Neural cell (in vitro differentiated cells): ENCODE results near the gene RACK1. TPM values are rescaled to one million over a fixed set of nuclear protein-coding genes. Genes with fewer than 3 reads are reported as not detected.

Experiments
- H2AFZ ChIP-seq: fragments of 200-600, 300-800 bp; sonication (generic), shearing (Covaris generic); 2 replicates; pipeline ENCODE4 v1.6.0; 2014; ENCODE audit warnings: low read depth, mild to moderate bottlenecking, antibody characterized with exemption, low read length, moderate library complexity
- H3F3A ChIP-seq: fragments of 200-600 bp; shearing (Covaris generic); 2 replicates; pipeline ENCODE4 v1.6.1; 2016; ENCODE audit warnings: mild to moderate bottlenecking, moderate library complexity, mixed read lengths, antibody characterized with exemption, low read length; ENCODE audit not compliant: insufficient read depth, poor library complexity, severe bottlenecking
- H3K27ac ChIP-seq: fragments of 200-600, 300-800 bp; sonication (generic), shearing (Covaris generic); 2 replicates; pipeline ENCODE4 v1.5.1; 2014; ENCODE audit warnings: mild to moderate bottlenecking, low read length, moderate library complexity
- H3K27me3 ChIP-seq: fragments of 300-800, 200-600 bp; sonication (generic), shearing (Covaris generic); 2 replicates; pipeline ENCODE4 v1.6.0; 2014; ENCODE audit warnings: mild to moderate bottlenecking, low read depth, low read length, moderate library complexity; ENCODE audit not compliant: insufficient read depth
- H3K36me3 ChIP-seq: fragments of 300-800, 200-600 bp; sonication (generic), shearing (Covaris generic); 2 replicates; pipeline ENCODE4 v1.5.1; 2014; ENCODE audit warnings: mild to moderate bottlenecking, antibody characterized with exemption, low read length, moderate library complexity; ENCODE audit not compliant: insufficient read depth
- H3K4me2 ChIP-seq: fragments of 300-800, 200-600 bp; sonication (generic), shearing (Covaris generic); 2 replicates; pipeline ENCODE4 v1.6.0; 2014; ENCODE audit warnings: mild to moderate bottlenecking, low read length
- H3K4me3 ChIP-seq: fragments of 300-800, 200-600 bp; sonication (generic), shearing (Covaris generic); 2 replicates; pipeline ENCODE4 v1.5.1; 2014; ENCODE audit warnings: mild to moderate bottlenecking, low read length, moderate library complexity
- H3K79me2 ChIP-seq: fragments of 200-600 bp; shearing (Covaris generic); replicated peaks from 2 replicates; pipeline ENCODE4 v1.6.0; 2014; ENCODE audit warnings: mild to moderate bottlenecking, low read length, moderate library complexity; ENCODE audit not compliant: insufficient read depth
- H3K9ac ChIP-seq: fragments of 300-800, 200-600 bp; sonication (generic), shearing (Covaris generic); 2 replicates; pipeline ENCODE4 v1.6.1; 2016; ENCODE audit warnings: mild to moderate bottlenecking, low read length, mixed read lengths
- H3K9me2 ChIP-seq: fragments of 200-600 bp; shearing (Covaris generic); 2 replicates; pipeline ENCODE4 v1.6.1; 2016; ENCODE audit warnings: mild to moderate bottlenecking, low read length, mixed read lengths; ENCODE audit not compliant: insufficient read depth
- H3K9me3 ChIP-seq: fragments of 200-600, 300-800 bp; sonication (generic), shearing (Covaris generic); 2 replicates; pipeline ENCODE4 v1.6.1; 2016; ENCODE audit warnings: mild to moderate bottlenecking, mixed run types, low read length, moderate library complexity, mixed read lengths
- H4K20me1 ChIP-seq: fragments of 200-600 bp; shearing (Covaris generic); 2 replicates; pipeline ENCODE4 v1.6.1; 2016; ENCODE audit warnings: mild to moderate bottlenecking, mixed run types; ENCODE audit not compliant: insufficient read depth
- EP300 ChIP-seq: fragments of 450-650 bp; conservative IDR thresholded peaks from 2 replicates; pipeline ENCODE4 v1.6.1; 2014; ENCODE audit warnings: antibody characterized with exemption, mild to moderate bottlenecking, moderate library complexity; ENCODE audit not compliant: poor library complexity, severe bottlenecking
- EZH2 ChIP-seq: fragments of 200-600, 300-800 bp; shearing (Covaris generic), sonication (generic); IDR thresholded peaks from 2 replicates; pipeline ENCODE4 v1.6.1; 2014; ENCODE audit warnings: antibody characterized with exemption, low read length, borderline replicate concordance, mild to moderate bottlenecking; ENCODE audit not compliant: insufficient read depth, poor library complexity, severe bottlenecking
- MXI1 ChIP-seq: fragments of 450-650 bp; conservative IDR thresholded peaks from 2 replicates; pipeline ENCODE4 v1.6.1; 2014; ENCODE audit warnings: antibody characterized with exemption, mild to moderate bottlenecking; ENCODE audit not compliant: poor library complexity, severe bottlenecking
- POLR2AphosphoS5 ChIP-seq: IDR thresholded peaks from 2 replicates; pipeline ENCODE4 v1.6.1; 2012
- RAD21 ChIP-seq: fragments of 450-650 bp; conservative IDR thresholded peaks from 2 replicates; pipeline ENCODE4 v1.6.1; 2014; ENCODE audit warnings: antibody characterized with exemption, mild to moderate bottlenecking, moderate library complexity
- SMC3 ChIP-seq: fragments of 450-650 bp; conservative IDR thresholded peaks from 2 replicates; pipeline ENCODE4 v1.6.1; 2014; ENCODE audit warnings: antibody characterized with exemption, mild to moderate bottlenecking, moderate library complexity; ENCODE audit not compliant: poor library complexity
- TAF1 ChIP-seq: IDR thresholded peaks from 2 replicates; pipeline ENCODE4 v1.6.1; 2012; ENCODE audit warnings: low read depth
- polyA plus RNA-seq: library from polyadenylated mRNA; depleted of rRNA; stranded (reverse); fragments of >200 nt; gene quantifications from 2 replicates; pipeline ENCODE4 v1.2.3, GENCODE V29; 2014
- TF ChIP-seq, protein P1 (sequence below): IDR thresholded peaks from 2 replicates; pipeline ENCODE4 v1.6.1; 2012; ENCODE audit warnings: borderline replicate concordance
- TF ChIP-seq, protein P2 (sequence below): fragments of 450-650 bp; IDR thresholded peaks from 2 replicates; pipeline ENCODE4 v1.5.1; 2014; ENCODE audit warnings: antibody characterized with exemption, mild to moderate bottlenecking, moderate library complexity; ENCODE audit not compliant: poor library complexity, severe bottlenecking

RACK1 gene
- polyA plus RNA-seq, 1 donor from 2014 or later = 2,178 TPM

DNA sequence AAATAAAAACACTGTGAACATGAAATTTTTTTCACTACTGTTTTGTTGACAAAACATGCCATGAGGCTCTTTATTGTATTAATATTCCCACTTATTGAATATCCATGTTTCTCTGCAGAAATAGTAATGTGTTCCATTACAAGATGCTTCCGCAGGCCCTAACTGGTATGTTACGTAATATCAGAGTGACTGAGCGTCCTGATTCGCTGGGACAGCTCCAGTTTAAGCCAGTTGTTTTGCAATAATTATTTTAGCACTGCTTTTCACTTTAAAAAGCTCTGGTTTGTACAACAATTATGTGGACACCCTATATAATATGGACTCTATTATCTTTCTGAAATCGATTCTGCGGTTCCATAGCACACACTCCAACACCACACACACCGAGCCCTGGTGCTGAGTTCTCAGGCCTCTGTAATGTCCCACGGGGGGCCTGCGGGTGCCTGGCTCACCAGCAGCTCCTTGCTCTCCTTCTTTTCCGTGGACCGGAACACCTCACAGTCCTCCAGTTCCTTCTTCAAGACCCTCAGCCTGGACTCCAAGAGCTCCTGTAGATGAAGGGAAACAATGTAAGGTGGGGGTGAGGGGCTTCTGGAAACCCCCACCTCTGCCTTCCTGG, 40.5 kb downstream of the RACK1 start:
- Histone ChIP-seq H3K79me2 (no peaks in the 10 kb centered on the region), H3F3A (peaks cover 6% of the 10 kb centered on the region), H3K27me3 (peaks cover 57% of the 10 kb centered on the region), H2AFZ (no peak overlapping the region), H3K9ac (no peak overlapping the region), H3K9me3 (no peaks in the 10 kb centered on the region), H3K36me3 (no peaks in the 10 kb centered on the region), H3K4me3 (peak overlapping the region; percentile 77), H3K9me2 (no peaks in the 10 kb centered on the region), H4K20me1 (no peaks in the 10 kb centered on the region), H3K4me2 (no peak overlapping the region), H3K27ac (no peak overlapping the region)
- TF ChIP-seq EZH2 (no peak), POLR2AphosphoS5 (no peak), RAD21 (no peak), TAF1 (no peak)
- TF ChIP-seq, protein P1, sequence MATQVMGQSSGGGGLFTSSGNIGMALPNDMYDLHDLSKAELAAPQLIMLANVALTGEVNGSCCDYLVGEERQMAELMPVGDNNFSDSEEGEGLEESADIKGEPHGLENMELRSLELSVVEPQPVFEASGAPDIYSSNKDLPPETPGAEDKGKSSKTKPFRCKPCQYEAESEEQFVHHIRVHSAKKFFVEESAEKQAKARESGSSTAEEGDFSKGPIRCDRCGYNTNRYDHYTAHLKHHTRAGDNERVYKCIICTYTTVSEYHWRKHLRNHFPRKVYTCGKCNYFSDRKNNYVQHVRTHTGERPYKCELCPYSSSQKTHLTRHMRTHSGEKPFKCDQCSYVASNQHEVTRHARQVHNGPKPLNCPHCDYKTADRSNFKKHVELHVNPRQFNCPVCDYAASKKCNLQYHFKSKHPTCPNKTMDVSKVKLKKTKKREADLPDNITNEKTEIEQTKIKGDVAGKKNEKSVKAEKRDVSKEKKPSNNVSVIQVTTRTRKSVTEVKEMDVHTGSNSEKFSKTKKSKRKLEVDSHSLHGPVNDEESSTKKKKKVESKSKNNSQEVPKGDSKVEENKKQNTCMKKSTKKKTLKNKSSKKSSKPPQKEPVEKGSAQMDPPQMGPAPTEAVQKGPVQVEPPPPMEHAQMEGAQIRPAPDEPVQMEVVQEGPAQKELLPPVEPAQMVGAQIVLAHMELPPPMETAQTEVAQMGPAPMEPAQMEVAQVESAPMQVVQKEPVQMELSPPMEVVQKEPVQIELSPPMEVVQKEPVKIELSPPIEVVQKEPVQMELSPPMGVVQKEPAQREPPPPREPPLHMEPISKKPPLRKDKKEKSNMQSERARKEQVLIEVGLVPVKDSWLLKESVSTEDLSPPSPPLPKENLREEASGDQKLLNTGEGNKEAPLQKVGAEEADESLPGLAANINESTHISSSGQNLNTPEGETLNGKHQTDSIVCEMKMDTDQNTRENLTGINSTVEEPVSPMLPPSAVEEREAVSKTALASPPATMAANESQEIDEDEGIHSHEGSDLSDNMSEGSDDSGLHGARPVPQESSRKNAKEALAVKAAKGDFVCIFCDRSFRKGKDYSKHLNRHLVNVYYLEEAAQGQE = no peak
- TF ChIP-seq, protein P2, sequence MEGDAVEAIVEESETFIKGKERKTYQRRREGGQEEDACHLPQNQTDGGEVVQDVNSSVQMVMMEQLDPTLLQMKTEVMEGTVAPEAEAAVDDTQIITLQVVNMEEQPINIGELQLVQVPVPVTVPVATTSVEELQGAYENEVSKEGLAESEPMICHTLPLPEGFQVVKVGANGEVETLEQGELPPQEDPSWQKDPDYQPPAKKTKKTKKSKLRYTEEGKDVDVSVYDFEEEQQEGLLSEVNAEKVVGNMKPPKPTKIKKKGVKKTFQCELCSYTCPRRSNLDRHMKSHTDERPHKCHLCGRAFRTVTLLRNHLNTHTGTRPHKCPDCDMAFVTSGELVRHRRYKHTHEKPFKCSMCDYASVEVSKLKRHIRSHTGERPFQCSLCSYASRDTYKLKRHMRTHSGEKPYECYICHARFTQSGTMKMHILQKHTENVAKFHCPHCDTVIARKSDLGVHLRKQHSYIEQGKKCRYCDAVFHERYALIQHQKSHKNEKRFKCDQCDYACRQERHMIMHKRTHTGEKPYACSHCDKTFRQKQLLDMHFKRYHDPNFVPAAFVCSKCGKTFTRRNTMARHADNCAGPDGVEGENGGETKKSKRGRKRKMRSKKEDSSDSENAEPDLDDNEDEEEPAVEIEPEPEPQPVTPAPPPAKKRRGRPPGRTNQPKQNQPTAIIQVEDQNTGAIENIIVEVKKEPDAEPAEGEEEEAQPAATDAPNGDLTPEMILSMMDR = no peak

DNA sequence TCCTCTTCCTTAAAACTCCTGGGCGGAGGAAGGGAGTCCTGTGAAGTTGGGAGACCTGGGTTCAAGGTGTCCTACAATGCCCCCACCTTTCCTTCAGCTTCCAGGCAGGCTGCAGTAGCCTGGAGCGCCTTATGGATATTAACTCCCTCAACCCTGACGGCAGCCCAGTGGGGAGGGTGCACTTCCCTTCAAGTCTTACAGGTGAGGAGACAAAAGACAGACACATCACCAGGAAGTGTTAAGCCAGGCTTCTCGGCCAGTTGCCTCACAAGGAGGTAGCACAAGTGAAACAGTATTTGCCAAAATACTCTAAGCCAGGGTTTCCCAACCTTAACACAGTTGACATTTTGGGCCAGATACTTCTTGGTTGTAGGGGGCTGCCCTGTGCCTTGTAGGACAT, 42.9 kb downstream of the RACK1 start:
- H3K9me3 ChIP-seq = no peaks in the 10 kb centered on the region
- H3K4me3 ChIP-seq = no peak overlapping the region
- H2AFZ ChIP-seq = no peak overlapping the region
- peaks cover 53% of the 10 kb centered on the region for H3K27me3 ChIP-seq
- no peak overlapping the region for H3K9ac ChIP-seq
- H3K9me2 ChIP-seq = no peaks in the 10 kb centered on the region
- H3K4me2 ChIP-seq = no peak overlapping the region
- no peaks in the 10 kb centered on the region for H3F3A ChIP-seq
- H3K36me3 ChIP-seq = no peaks in the 10 kb centered on the region
- no peaks in the 10 kb centered on the region for H3K79me2 ChIP-seq
- no peak overlapping the region for H3K27ac ChIP-seq
- H4K20me1 ChIP-seq = no peaks in the 10 kb centered on the region
- TF ChIP-seq, protein P1 = no peak
- TF ChIP-seq MXI1 (no peak), POLR2AphosphoS5 (no peak), RAD21 (no peak), EZH2 (no peak), SMC3 (no peak), TAF1 (no peak), EP300 (no peak)
- TF ChIP-seq, protein P2 = no peak
